Uterus (tissue), 4 donors: Measurements from ENCODE around the gene CPED1. TPM values are rescaled to one million over a fixed set of nuclear protein-coding genes. Genes with fewer than 3 reads are reported as not detected.

ENCODE experiments used
- DNase-seq, 2 donors: peaks; one replicate each; pipeline ENCODE4 v3.0.0-alpha.2; 2019 to 2020
- H3K27ac ChIP-seq, 2 donors: fragments of 200-600 bp; sonication (generic); 1 replicate in 1 of 2; 2 replicates in 1 of 2; pipeline ENCODE4 v1.5.1; 2016 to 2018
- H3K27me3 ChIP-seq, 2 donors: fragments of 200-600 bp; sonication (generic); one replicate each; pipeline ENCODE4 v1.5.1; 2018 to 2019; ENCODE audit warnings: control low read depth in 1 of 2
- H3K36me3 ChIP-seq, 2 donors: fragments of 200-600 bp; sonication (generic); one replicate each; pipeline ENCODE4 v1.5.1; 2019; ENCODE audit warnings: control low read depth in 1 of 2
- H3K4me1 ChIP-seq, 2 donors: fragments of 200-600 bp; sonication (generic); one replicate each; pipeline ENCODE4 v1.5.1; 2018 to 2019; ENCODE audit warnings: control low read depth in 1 of 2
- H3K4me3 ChIP-seq, 2 donors: fragments of 200-600 bp; sonication (generic); 1 replicate in 1 of 2; 2 replicates in 1 of 2; pipeline ENCODE4 v1.5.1; 2018 to 2019; ENCODE audit warnings: mild to moderate bottlenecking in 1 of 2
- H3K9me3 ChIP-seq, 2 donors: fragments of 200-600 bp; sonication (generic); one replicate each; pipeline ENCODE4 v1.5.1; 2019; ENCODE audit warnings: control low read depth in 1 of 2
- CTCF ChIP-seq, 4 experiments: fragments of 200-600 bp in 2 of 4; fragments of 450-650 bp in 2 of 4; sonication (generic) in 2 of 4; IDR thresholded peaks; one replicate each; pipeline ENCODE4 v1.5.1; 2016 to 2019; ENCODE audit warnings: antibody characterized with exemption in 4 of 4, mild to moderate bottlenecking in 2 of 4, moderate library complexity in 1 of 4
- POLR2A ChIP-seq, 2 donors: fragments of 450-650 bp; IDR thresholded peaks; one replicate each; pipeline ENCODE4 v1.6.1; 2016; ENCODE audit warnings: antibody characterized with exemption in 2 of 2, mild to moderate bottlenecking in 1 of 2, moderate library complexity in 1 of 2
- intact Hi-C: fragments of 100-400 bp; cut with DNase I; formaldehyde crosslinking; loops from one replicate; pipeline ENCODE4 v1.15.1; 2023; ENCODE audit warnings: low total_unique reads
- total RNA-seq, 4 donors: library from RNA; depleted of rRNA in 3 of 4; stranded (reverse); fragments of >200 nt in 3 of 4; gene quantifications; one replicate each; pipeline versions ENCODE4 v1.1.0 to v1.2.4, GENCODE V29; 2014 to 2023
- donor health status: DM: yes; HTN: yes; CAD: no.

CPED1 gene
- total RNA-seq, 4 donors from 2014 or later, result 47.4 to 194 (median 59.2) TPM

GRCh38 chr7:121330053-121330833, 341.7 kb downstream of the CPED1 start:
- H3K27ac ChIP-seq, result no peak overlapping the region
- H3K27me3 ChIP-seq, result peaks cover 6 to 61% of the 10 kb centered on the region in 2 donors
- TF ChIP-seq CTCF (IDR thresholded peaks at IDR 0.05) (no peak), POLR2A (IDR thresholded peaks at IDR 0.05) (no peak)
- no peak for DNase-seq
- no peaks in the 10 kb centered on the region for H3K9me3 ChIP-seq
- H3K4me3 ChIP-seq, result peak overlapping the region; percentile 8 to 15
- H3K4me1 ChIP-seq, result peaks cover 0 to 16% of the 10 kb centered on the region in 2 donors
- intact Hi-C loops, result no loop called here
- H3K36me3 ChIP-seq, result no peaks in the 10 kb centered on the region

GRCh38 chr7:121331048-121331447, 342.5 kb downstream of the CPED1 start:
- TF ChIP-seq POLR2A (IDR thresholded peaks at IDR 0.05), result no peak
- TF ChIP-seq CTCF (IDR thresholded peaks at IDR 0.05), result no peak
- Histone ChIP-seq H3K9me3 (no peaks in the 10 kb centered on the region), H3K4me1 (peaks cover 0 to 16% of the 10 kb centered on the region in 2 donors), H3K36me3 (no peaks in the 10 kb centered on the region), H3K27me3 (peaks cover 6 to 61% of the 10 kb centered on the region in 2 donors), H3K4me3 (no peak overlapping the region), H3K27ac (no peak overlapping the region)
- no peak for DNase-seq
- intact Hi-C loops, result no loop called here

- no peak for DNase-seq
- H3K4me1 ChIP-seq, result peaks cover 0 to 16% of the 10 kb centered on the region in 2 donors
- intact Hi-C loops, result no loop called here
- H3K27ac ChIP-seq, result no peak overlapping the region
- no peaks in the 10 kb centered on the region for H3K9me3 ChIP-seq
- TF ChIP-seq CTCF (IDR thresholded peaks at IDR 0.05), result no peak
- TF ChIP-seq POLR2A (IDR thresholded peaks at IDR 0.05), result no peak
- H3K36me3 ChIP-seq, result no peaks in the 10 kb centered on the region
- H3K27me3 ChIP-seq, result peaks cover 6 to 61% of the 10 kb centered on the region in 2 donors
- no peak overlapping the region for H3K4me3 ChIP-seq
These were observed 343.1 kb downstream of the CPED1 start for GRCh38 chr7:121331574-121331973.

- H3K4me1 ChIP-seq, result peaks cover 0 to 12% of the 10 kb centered on the region in 2 donors
- H3K36me3 ChIP-seq, result no peaks in the 10 kb centered on the region
- intact Hi-C loops, result no loop called here
- H3K27me3 ChIP-seq, result peaks cover 6 to 54% of the 10 kb centered on the region in 2 donors
- DNase-seq, result no peak
- H3K27ac ChIP-seq, result no peak overlapping the region
- no peaks in the 10 kb centered on the region for H3K9me3 ChIP-seq
- no peak for TF ChIP-seq POLR2A (IDR thresholded peaks at IDR 0.05)
- no peak for TF ChIP-seq CTCF (IDR thresholded peaks at IDR 0.05)
- no peak overlapping the region for H3K4me3 ChIP-seq
These were observed 345.9 kb downstream of the CPED1 start for GRCh38 chr7:121334376-121334775.

- TF ChIP-seq POLR2A (IDR thresholded peaks at IDR 0.05), result no peak
- no peak for TF ChIP-seq CTCF (IDR thresholded peaks at IDR 0.05)
- no peak overlapping the region for H3K27ac ChIP-seq
- H3K36me3 ChIP-seq, result no peaks in the 10 kb centered on the region
- H3K4me3 ChIP-seq, result no peak overlapping the region
- peaks cover 0 to 5% of the 10 kb centered on the region in 2 donors for H3K4me1 ChIP-seq
- intact Hi-C loops, result no loop called here
- H3K9me3 ChIP-seq, result no peaks in the 10 kb centered on the region
- no peak for DNase-seq
- peaks cover 3 to 47% of the 10 kb centered on the region in 2 donors for H3K27me3 ChIP-seq
These were observed 346.6 kb downstream of the CPED1 start for GRCh38 chr7:121334875-121335648.
